Measurements from ENCODE around the gene OLR1. TPM values are rescaled to one million over a fixed set of nuclear protein-coding genes. Genes with fewer than 3 reads are reported as not detected.

Gene OLR1
- total and polyA plus RNA-seq, 8 donors = 0.70 to 63.6 (median 1.0) TPM

- H3K27ac ChIP-seq = no peak overlapping the region
- no peak overlapping the region for H3K4me3 ChIP-seq
- H3K9me3 ChIP-seq = no peaks in the 10 kb centered on the region
- no peak for TF ChIP-seq CTCF (IDR thresholded peaks at IDR 0.05)
- peaks cover 0 to 25% of the 10 kb centered on the region in 2 donors for H3K4me1 ChIP-seq
- no peak for ATAC-seq
- intact Hi-C loops (cut with DNase I) = loop anchor here in 1 of 2 donors (5.0 kb wide), 1 partner anchor 41 kb away; no protein-coding TSS in a partner anchor
- H3K27me3 ChIP-seq = no peaks in the 10 kb centered on the region
- no peak for DNase-seq
- no peaks in the 10 kb centered on the region for H3K36me3 ChIP-seq
These were observed 20.3 kb downstream of the OLR1 start for GRCh38 chr12:10151621-10152020.

- DNase-seq = no peak
- intact Hi-C loops (cut with DNase I) = no loop called here
- H3K27me3 ChIP-seq = no peaks in the 10 kb centered on the region
- peaks cover 0 to 4% of the 10 kb centered on the region in 2 donors for H3K4me1 ChIP-seq
- H3K36me3 ChIP-seq = no peaks in the 10 kb centered on the region
- no peak for TF ChIP-seq CTCF (IDR thresholded peaks at IDR 0.05)
- H3K9me3 ChIP-seq = no peaks in the 10 kb centered on the region
- ATAC-seq = no peak
- H3K4me3 ChIP-seq = no peak overlapping the region
- H3K27ac ChIP-seq = no peak overlapping the region
These were observed 24.1 kb downstream of the OLR1 start for GRCh38 chr12:10147714-10148403.

DNA sequence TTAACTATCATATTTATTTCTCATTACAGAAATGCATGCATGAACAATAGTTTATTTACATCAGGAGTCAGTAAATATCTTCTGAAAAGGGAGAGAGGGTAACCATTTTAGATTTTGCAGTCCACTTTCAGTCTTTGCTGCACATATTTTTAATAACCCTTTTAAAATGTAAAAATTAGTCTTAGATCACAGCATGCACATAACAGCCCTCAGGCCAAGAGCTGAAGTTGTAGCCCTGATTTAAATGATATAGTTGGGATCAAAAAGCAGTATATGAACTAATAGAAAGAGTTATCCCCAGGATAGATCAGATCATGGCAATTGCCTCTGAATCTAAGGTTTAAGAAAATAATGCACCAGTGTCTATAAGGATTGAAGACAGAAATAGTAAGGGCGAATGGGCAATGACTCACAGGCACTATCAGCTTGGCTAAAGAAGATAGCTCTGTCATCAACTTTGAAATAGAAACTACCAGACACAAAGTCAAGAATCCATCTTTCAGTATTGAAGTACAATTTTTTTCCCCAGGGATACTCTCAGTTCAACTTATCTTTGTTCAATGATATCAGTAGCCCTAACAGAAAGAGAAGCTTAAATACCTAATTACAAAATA, 28.8 kb downstream of the OLR1 start:
- no peak for DNase-seq
- TF ChIP-seq CTCF (IDR thresholded peaks at IDR 0.05) = no peak
- no peaks in the 10 kb centered on the region for H3K9me3 ChIP-seq
- H3K4me1 ChIP-seq = peaks cover 0 to 12% of the 10 kb centered on the region in 2 donors
- intact Hi-C loops (cut with DNase I) = no loop called here
- H3K4me3 ChIP-seq = no peak overlapping the region
- no peaks in the 10 kb centered on the region for H3K27me3 ChIP-seq
- no peak for ATAC-seq
- H3K27ac ChIP-seq = no peak overlapping the region
- no peaks in the 10 kb centered on the region for H3K36me3 ChIP-seq

GRCh38 chr12:10140001-10140400, 31.9 kb downstream of the OLR1 start:
- Histone ChIP-seq H3K9me3 (no peaks in the 10 kb centered on the region), H3K27ac (no peak overlapping the region), H3K4me1 (peaks cover 0 to 12% of the 10 kb centered on the region in 2 donors), H3K36me3 (no peaks in the 10 kb centered on the region), H3K4me3 (no peak overlapping the region), H3K27me3 (no peaks in the 10 kb centered on the region)
- peak; percentile 48 to 50 for TF ChIP-seq CTCF (IDR thresholded peaks at IDR 0.05)
- ATAC-seq (peak; percentile 81), DNase-seq (peak in 2 of 4 donors; percentile 24 to 54)
- intact Hi-C loops (cut with DNase I) = no loop called here

- H3K4me3 ChIP-seq = no peak overlapping the region
- H3K4me1 ChIP-seq = peaks cover 0 to 17% of the 10 kb centered on the region in 2 donors
- TF ChIP-seq CTCF (IDR thresholded peaks at IDR 0.05) = no peak
- intact Hi-C loops (cut with DNase I) = no loop called here
- DNase-seq (no peak), ATAC-seq (no peak)
- no peaks in the 10 kb centered on the region for H3K36me3 ChIP-seq
- no peak overlapping the region for H3K27ac ChIP-seq
- no peaks in the 10 kb centered on the region for H3K27me3 ChIP-seq
- no peaks in the 10 kb centered on the region for H3K9me3 ChIP-seq
These were observed 35.2 kb downstream of the OLR1 start for GRCh38 chr12:10136637-10137205.
